ENCODE results near the gene ST6GAL1. TPM values are rescaled to one million over a fixed set of nuclear protein-coding genes. Genes with fewer than 3 reads are reported as not detected.
A peak's percentile ranks its signal among the peaks of the same experiment; 100 is the strongest.

The ST6GAL1 gene
- total RNA-seq, 1 experiment from 2014 or later, result 0.11 TPM

GRCh38 chr3:186922790-186923189 is 7.5 kb upstream of the ST6GAL1 start:
- no peak overlapping the region for H3K27ac ChIP-seq
- no peak overlapping the region for H3K4me3 ChIP-seq
- no peak for DNase-seq (ENCODE audit: low read depth in 1 of 2, low spot score in 2 of 2)
- H3K27me3 ChIP-seq (replicated peaks), result no peaks in the 10 kb centered on the region
- H3K36me3 ChIP-seq, result no peaks in the 10 kb centered on the region
- H3K9me3 ChIP-seq (replicated peaks), result no peaks in the 10 kb centered on the region
- no peaks in the 10 kb centered on the region for H3K4me1 ChIP-seq (replicated peaks)

- Histone ChIP-seq H3K9me3 (replicated peaks) (no peaks in the 10 kb centered on the region), H3K36me3 (no peaks in the 10 kb centered on the region), H3K4me1 (replicated peaks) (no peaks in the 10 kb centered on the region), H3K27me3 (replicated peaks) (no peaks in the 10 kb centered on the region), H3K4me3 (no peak overlapping the region), H3K27ac (no peak overlapping the region)
- DNase-seq (ENCODE audit: low read depth in 1 of 2, low spot score in 2 of 2), result no peak
These were observed 7.1 kb upstream of the ST6GAL1 start for GRCh38 chr3:186923241-186923640.

- DNase-seq (ENCODE audit: low read depth in 1 of 2, low spot score in 2 of 2), result no peak
These were observed 4.5 kb upstream of the ST6GAL1 start for GRCh38 chr3:186925826-186926225.

GRCh38 chr3:186929186-186929585 is 1.1 kb upstream of the ST6GAL1 start:
- Histone ChIP-seq H3K27me3 (replicated peaks) (peaks cover 19% of the 10 kb centered on the region; the same call in 1 of the 2 replicates), H3K4me1 (replicated peaks) (peaks cover 22% of the 10 kb centered on the region), H3K9me3 (replicated peaks) (no peaks in the 10 kb centered on the region), H3K36me3 (no peaks in the 10 kb centered on the region), H3K27ac (no peak overlapping the region), H3K4me3 (no peak overlapping the region)
- DNase-seq (ENCODE audit: low read depth in 1 of 2, low spot score in 2 of 2), result no peak

More at GRCh38 chr3:186925826-186926225, 4.5 kb upstream of the ST6GAL1 start:
- peaks cover 8% of the 10 kb centered on the region for H3K4me1 ChIP-seq (replicated peaks)
- H3K27ac ChIP-seq, result no peak overlapping the region
- H3K36me3 ChIP-seq, result no peaks in the 10 kb centered on the region
- peaks cover 12% of the 10 kb centered on the region; the same call in 1 of the 2 replicates for H3K27me3 ChIP-seq (replicated peaks)
- no peak overlapping the region for H3K4me3 ChIP-seq
- H3K9me3 ChIP-seq (replicated peaks), result no peaks in the 10 kb centered on the region

GRCh38 chr3:186929685-186930084 is 641 bp upstream of the ST6GAL1 start:
- Histone ChIP-seq H3K27ac (no peak overlapping the region), H3K27me3 (replicated peaks) (peaks cover 19% of the 10 kb centered on the region; the same call in 1 of the 2 replicates), H3K36me3 (no peaks in the 10 kb centered on the region), H3K4me3 (no peak overlapping the region), H3K4me1 (replicated peaks) (peaks cover 22% of the 10 kb centered on the region), H3K9me3 (replicated peaks) (no peaks in the 10 kb centered on the region)
- DNase-seq (ENCODE audit: low read depth in 1 of 2, low spot score in 2 of 2), result no peak

GRCh38 chr3:186930641-186931531 is 560 bp downstream of the ST6GAL1 start:
- Histone ChIP-seq H3K27ac (no peak overlapping the region), H3K4me3 (peak overlapping the region; percentile 36), H3K36me3 (no peaks in the 10 kb centered on the region), H3K27me3 (replicated peaks) (peaks cover 19% of the 10 kb centered on the region; the same call in 1 of the 2 replicates), H3K9me3 (replicated peaks) (no peaks in the 10 kb centered on the region), H3K4me1 (replicated peaks) (peaks cover 22% of the 10 kb centered on the region)
- peak; percentile 43 to 52 for DNase-seq (ENCODE audit: low read depth in 1 of 2, low spot score in 2 of 2)

- H3K36me3 ChIP-seq, result no peaks in the 10 kb centered on the region
- no peak overlapping the region for H3K27ac ChIP-seq
- peak in 1 of 2 experiments; percentile 33 for DNase-seq (ENCODE audit: low read depth in 1 of 2, low spot score in 2 of 2)
- peak overlapping the region; percentile 36 for H3K4me3 ChIP-seq
- peaks cover 19% of the 10 kb centered on the region; the same call in 1 of the 2 replicates for H3K27me3 ChIP-seq (replicated peaks)
- H3K9me3 ChIP-seq (replicated peaks), result no peaks in the 10 kb centered on the region
- H3K4me1 ChIP-seq (replicated peaks), result peaks cover 22% of the 10 kb centered on the region
These were observed 1.4 kb downstream of the ST6GAL1 start for GRCh38 chr3:186931532-186932280.

- DNase-seq (ENCODE audit: low read depth in 1 of 2, low spot score in 2 of 2), result no peak
- Histone ChIP-seq H3K4me3 (no peak overlapping the region), H3K27me3 (replicated peaks) (peaks cover 19% of the 10 kb centered on the region; the same call in 1 of the 2 replicates), H3K9me3 (replicated peaks) (no peaks in the 10 kb centered on the region), H3K27ac (no peak overlapping the region), H3K36me3 (no peaks in the 10 kb centered on the region), H3K4me1 (replicated peaks) (peaks cover 22% of the 10 kb centered on the region)
These were observed 2.2 kb downstream of the ST6GAL1 start for GRCh38 chr3:186932281-186933181.

GRCh38 chr3:186933816-186934215 is 3.5 kb downstream of the ST6GAL1 start:
- no peak overlapping the region for H3K27ac ChIP-seq
- H3K4me3 ChIP-seq, result no peak overlapping the region
- no peak for DNase-seq (ENCODE audit: low read depth in 1 of 2, low spot score in 2 of 2)
- peaks cover 22% of the 10 kb centered on the region for H3K4me1 ChIP-seq (replicated peaks)
- H3K9me3 ChIP-seq (replicated peaks), result no peaks in the 10 kb centered on the region
- peaks cover 19% of the 10 kb centered on the region; the same call in 1 of the 2 replicates for H3K27me3 ChIP-seq (replicated peaks)
- no peaks in the 10 kb centered on the region for H3K36me3 ChIP-seq

GRCh38 chr3:186935133-186935532 is 4.8 kb downstream of the ST6GAL1 start:
- Histone ChIP-seq H3K36me3 (no peaks in the 10 kb centered on the region), H3K4me3 (no peak overlapping the region), H3K9me3 (replicated peaks) (no peaks in the 10 kb centered on the region), H3K4me1 (replicated peaks) (peaks cover 21% of the 10 kb centered on the region), H3K27ac (no peak overlapping the region), H3K27me3 (replicated peaks) (peaks cover 14% of the 10 kb centered on the region; the same call in 1 of the 2 replicates)
- DNase-seq (ENCODE audit: low read depth in 1 of 2, low spot score in 2 of 2), result no peak

- Histone ChIP-seq H3K4me3 (no peak overlapping the region), H3K36me3 (no peaks in the 10 kb centered on the region), H3K9me3 (replicated peaks) (no peaks in the 10 kb centered on the region), H3K27ac (no peak overlapping the region), H3K27me3 (replicated peaks) (0 out of 2 replicates have a peak, but pooled peaks cover 3% of the 10 kb centered on the region), H3K4me1 (replicated peaks) (peaks cover under 1% of the 10 kb centered on the region; the same call in 1 of the 2 replicates)
- DNase-seq (ENCODE audit: low read depth in 1 of 2, low spot score in 2 of 2), result no peak
These were observed 6.9 kb downstream of the ST6GAL1 start for GRCh38 chr3:186937017-186937875.

- no peaks in the 10 kb centered on the region for H3K27me3 ChIP-seq (replicated peaks)
- H3K27ac ChIP-seq, result no peak overlapping the region
- H3K9me3 ChIP-seq (replicated peaks), result no peaks in the 10 kb centered on the region
- no peaks in the 10 kb centered on the region for H3K36me3 ChIP-seq
- H3K4me1 ChIP-seq (replicated peaks), result no peaks in the 10 kb centered on the region
- H3K4me3 ChIP-seq, result no peak overlapping the region
- no peak for DNase-seq (ENCODE audit: low read depth in 1 of 2, low spot score in 2 of 2)
These were observed 8.4 kb downstream of the ST6GAL1 start for GRCh38 chr3:186938716-186939115.
